Fibroblast of the conjunctiva (primary cell): Measurements from ENCODE around the gene UMOD.
"Not testable (repeated sequence)": the region's sequence is repeated elsewhere in the genome, so short reads cannot be mapped to it uniquely, and the experiment has no call there.

Experiments
- DNase-seq: peaks from one replicate; pipeline ENCODE4 v3.0.0-alpha.2; 2010; ENCODE audit warnings: low read depth

UMOD gene

DNA sequence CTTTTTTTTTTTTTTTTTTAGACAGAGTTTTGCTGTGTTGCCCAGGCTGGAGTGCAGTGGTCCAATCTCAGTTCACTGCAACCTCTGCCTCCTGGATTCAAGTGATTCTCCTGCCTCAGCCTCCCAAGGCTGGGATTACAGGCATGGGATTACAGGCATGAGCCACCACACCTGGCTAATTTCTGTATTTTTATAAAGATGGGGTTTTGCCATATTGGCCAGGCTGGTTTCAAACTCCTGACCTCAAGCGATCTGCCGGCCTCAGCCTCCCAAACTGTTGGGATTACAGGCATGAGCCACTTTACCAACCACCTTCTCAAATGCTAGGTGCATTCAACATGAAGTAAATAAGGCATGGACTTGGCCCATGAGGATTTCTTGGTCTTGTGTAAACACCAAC is 31.5 kb downstream of the UMOD start:
- DNase-seq: not testable (repeated sequence)

DNA sequence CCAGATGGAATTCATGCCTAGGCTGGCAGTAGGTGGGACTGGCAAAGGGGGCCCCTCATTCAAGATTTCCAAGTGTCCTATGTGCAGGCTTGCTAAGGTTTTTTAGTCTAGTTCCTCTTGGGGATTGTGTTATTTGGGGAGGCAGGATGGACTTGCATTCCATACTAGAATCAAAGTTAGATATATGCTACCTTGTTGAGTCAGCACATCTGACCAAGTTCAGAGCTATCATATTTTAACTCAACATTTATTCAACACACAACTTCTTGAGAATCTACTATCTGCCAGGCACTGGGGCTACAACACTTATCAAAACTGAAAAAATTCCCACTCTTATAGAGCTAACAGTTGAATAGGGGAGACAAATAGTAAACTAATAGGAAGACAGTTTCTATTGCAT is 31.9 kb downstream of the UMOD start:
- DNase-seq: no peak

GRCh38 chr16:20320178-20320577 is 32.3 kb downstream of the UMOD start:
- no peak for DNase-seq

- no peak for DNase-seq
These were observed 33.1 kb downstream of the UMOD start for GRCh38 chr16:20319406-20319805.

DNA sequence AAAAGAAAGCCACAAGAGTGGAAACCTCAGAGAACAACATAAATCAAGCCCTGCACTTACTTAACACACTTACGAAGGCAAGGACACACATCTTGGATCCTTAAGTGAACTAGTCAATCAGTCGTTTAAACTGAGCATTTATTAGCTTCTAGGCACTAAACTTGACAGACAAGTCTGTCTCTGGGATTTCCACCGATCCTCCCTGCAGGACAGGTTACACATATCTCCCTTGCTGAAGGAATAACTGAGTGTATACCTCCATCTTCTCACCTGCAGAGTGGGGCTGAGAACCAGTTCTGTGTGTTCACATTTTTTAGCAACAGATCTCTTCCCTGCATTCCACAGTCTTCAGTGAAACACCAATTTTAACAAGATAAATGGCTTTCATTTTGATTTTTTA is 34.1 kb downstream of the UMOD start:
- DNase-seq: no peak

DNA sequence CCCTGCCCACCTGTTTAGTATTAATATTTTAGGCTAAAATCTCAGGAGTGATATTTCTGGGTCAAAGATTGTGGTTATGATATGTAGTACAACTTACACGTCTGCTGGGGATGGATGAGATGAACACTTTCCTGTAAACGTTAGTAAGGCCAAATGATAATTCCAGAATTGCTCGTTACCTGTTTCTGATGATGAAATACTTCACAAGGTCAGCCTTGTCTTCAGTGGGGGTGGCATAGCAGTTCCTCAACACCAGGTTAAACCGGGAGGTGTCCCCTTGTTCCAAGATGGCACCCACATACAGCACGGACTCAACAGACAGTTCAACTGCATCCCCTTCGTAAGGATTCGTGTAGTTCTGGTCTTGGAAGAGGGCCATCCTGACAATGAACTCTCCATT is 34.5 kb downstream of the UMOD start:
- no peak for DNase-seq

GRCh38 chr16:20317117-20317516 is 35.4 kb downstream of the UMOD start:
- DNase-seq: no peak

DNA sequence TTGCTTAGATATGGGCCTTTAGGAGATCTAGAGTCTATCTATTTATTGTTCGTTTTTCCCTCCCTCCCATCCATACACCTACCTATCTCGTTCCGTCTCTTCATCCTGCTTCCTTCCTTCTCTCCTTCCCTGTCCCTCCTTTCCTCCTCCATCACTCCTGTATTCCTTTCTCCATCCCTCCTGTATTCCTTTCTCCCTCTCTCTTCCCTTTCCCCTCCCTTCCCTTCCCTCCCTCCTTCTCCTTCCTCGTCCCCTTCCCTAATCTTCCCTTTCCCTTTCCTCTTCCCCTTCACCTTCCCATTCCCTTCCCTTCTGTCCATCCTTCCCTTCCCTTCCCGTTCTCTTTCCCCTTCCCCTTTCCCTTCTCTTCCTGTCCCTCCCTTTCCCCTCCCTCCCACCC is 35.8 kb downstream of the UMOD start:
- DNase-seq: no peak

DNA sequence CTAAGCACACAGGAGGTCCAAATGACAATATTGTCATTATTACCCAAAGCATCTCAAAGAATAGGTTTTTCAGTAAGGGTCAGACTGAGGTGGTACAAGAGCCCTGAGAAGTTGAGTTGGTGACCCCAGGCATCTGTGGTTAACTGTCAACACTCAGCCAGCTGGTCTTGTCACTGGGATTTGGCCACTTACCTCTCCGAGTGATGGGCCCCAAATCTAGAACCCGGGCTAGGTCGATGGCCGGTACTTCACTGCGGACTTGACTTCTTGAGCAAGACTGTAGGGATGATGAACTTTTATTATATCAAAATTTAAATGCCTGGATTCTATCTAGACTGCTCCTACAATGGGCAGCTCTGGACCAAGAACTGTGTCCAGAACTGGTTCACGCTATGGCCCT is 36.8 kb downstream of the UMOD start:
- DNase-seq: no peak

GRCh38 chr16:20314575-20314974 is 37.9 kb downstream of the UMOD start:
- no peak for DNase-seq

GRCh38 chr16:20313741-20314140 is 38.8 kb downstream of the UMOD start:
- no peak for DNase-seq

DNA sequence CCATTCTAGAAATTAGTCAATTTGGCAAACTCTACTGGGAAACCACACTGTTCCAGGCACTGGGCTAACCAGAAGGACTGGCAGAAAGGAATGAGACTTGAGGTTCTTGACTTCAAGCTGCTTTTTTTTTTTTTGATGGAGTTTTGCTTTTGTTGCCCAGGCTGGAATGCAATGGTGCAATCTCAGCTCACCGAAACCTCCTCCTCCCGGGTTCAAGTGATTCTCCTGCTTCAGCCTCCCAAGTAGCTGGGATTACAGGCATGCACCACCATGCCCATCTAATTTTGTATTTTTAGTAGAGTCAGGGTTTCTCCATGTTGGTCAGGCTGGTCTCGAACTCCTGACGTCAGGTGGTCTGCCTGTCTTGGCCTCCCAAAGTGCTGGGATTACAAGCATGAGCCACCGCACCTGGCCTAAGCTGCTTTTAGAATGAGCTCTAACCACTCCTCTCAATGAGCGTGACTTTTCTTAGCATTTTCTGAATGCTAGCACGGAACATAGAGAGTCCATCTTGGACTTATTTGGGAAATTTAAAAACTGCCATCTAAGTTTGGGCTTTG is 39.9 kb downstream of the UMOD start:
- not testable (repeated sequence) for DNase-seq

DNA sequence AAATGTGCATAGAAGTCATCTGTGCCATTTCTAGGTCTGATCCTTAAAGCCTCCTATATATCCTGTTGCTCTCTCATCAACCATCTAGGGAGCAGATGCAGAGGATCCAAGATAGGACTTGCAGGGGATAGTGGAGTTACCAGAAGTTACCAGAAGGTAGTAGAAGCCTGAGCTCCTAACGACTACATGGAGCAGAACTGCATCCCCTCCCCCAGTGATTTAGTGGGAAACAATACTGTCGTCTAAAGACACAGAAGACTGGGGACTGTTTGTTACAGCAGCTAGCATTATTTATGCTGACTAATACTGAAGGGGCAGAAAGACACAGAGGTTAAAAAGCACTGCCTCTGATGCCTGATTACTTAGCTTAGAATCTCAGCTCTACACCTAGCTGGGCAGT is 41.0 kb downstream of the UMOD start:
- DNase-seq: no peak

- no peak for DNase-seq
These were observed 41.8 kb downstream of the UMOD start for GRCh38 chr16:20310421-20311395.

GRCh38 chr16:20309786-20310185 is 42.7 kb downstream of the UMOD start:
- DNase-seq: no peak

DNA sequence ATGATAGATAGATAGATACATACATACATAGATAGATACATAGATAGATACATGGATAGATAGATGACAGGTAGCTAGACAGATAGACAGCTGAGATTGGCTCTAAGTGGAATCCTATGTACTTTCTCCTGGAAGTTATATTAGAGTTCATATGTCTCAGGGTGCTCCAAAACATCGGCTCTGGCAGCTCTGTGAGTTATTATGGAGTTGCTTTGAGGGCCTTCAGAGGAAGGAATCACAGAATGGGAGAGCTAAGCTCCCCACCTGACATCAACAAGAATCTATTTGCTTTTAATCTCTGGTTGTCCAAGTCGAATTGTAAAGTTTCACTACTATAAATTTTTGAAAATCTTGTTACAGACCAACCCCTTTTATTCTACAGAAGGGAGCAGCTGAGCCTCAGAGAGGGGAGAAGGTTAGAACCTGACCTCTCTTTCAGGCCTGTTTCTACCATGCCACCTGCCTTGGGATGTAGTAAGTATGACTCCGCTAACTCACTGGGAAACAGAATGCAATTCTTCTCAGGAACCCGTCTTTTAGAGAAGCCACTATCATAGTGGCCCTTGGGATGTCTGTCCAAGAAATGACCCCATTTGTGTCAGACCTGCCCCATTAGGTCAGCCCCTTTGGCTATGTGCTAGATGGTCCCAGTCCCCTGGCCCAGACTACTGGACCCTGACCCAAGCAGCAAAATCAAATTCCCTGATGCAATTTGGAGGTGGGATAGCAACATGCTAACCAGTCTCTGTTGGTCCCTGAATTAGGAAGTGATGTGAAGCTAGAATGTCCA is 43.5 kb downstream of the UMOD start:
- DNase-seq: no peak

GRCh38 chr16:20308266-20308665 is 44.2 kb downstream of the UMOD start:
- DNase-seq: no peak

- DNase-seq: no peak
These were observed 44.7 kb downstream of the UMOD start for GRCh38 chr16:20307791-20308190.

DNA sequence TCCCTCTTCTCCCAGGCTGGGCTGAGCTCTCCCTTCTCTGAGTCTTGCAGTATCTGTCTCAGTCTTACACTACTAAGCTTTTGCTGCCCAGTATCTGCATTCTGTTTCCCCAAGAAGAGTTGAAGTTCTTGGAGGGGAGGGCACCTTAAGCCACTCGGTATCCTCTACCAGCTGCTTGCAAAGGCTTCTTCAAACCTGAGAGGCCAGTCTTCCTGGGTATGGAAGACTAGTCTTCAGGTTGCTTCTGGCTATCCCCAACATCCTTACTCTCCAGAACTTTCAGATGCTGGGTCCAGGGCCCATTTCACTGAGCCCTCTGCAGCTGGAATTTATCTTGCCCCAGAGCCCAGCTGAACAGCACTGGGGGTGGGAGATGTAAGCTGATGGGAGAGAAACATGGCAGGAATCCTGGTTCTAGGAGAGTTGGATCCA is 45.3 kb downstream of the UMOD start:
- DNase-seq: no peak

GRCh38 chr16:20306401-20306800 is 46.1 kb downstream of the UMOD start:
- no peak for DNase-seq

DNA sequence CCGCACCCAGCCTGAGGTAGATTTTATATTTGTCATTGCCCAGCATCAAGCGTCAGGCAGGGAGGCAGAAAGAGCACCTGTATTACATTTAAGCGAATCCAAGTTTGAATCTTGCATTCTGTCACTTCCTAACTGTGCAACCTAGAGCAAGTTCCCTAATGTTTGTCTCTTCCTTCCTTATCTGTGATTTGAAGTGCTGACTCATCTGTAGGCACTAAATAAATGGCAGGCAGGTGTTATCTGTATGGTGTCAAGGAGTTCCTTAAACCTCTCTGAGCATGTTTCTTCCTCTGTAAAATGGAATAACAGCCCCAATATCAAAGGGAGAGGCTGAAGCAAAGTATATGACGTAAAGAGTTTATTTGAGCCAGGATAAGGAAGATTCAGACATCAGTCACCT is 49.5 kb downstream of the UMOD start:
- no peak for DNase-seq

- DNase-seq: no peak
These were observed 50.1 kb downstream of the UMOD start for GRCh38 chr16:20302389-20302788.

GRCh38 chr16:20301840-20302239 is 50.7 kb downstream of the UMOD start:
- DNase-seq: no peak
